HG03280 (cell line): ENCODE results near the gene NUAK2.

Experiments used
- ATAC-seq: cut with Tn5 transposase; IDR thresholded peaks from one replicate; pipeline ENCODE4 v1.9.1; 2021; ENCODE audit warnings: mild to moderate bottlenecking, moderate library complexity; ENCODE audit not compliant: unreplicated experiment

NUAK2 gene

DNA sequence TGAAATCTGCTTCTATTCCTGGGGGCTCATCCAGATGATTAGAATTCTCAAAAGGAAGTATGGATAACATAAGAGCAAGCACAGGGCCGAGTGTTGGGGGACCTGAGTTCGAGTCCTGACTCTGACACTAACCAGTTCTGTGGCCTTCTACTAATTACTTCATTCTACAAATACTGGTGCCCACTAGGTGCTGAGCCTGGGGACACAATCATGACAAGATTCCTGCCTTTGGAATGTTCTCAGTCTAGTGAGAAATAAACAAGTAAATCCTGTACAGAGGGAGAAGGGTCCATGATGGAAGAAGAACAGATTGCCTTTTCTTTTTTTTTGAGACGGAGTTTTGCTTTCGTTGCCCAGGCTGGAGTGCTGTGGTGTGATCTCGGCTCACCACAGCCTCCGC is 2.2 kb upstream of the NUAK2 start:
- no peak for ATAC-seq

DNA sequence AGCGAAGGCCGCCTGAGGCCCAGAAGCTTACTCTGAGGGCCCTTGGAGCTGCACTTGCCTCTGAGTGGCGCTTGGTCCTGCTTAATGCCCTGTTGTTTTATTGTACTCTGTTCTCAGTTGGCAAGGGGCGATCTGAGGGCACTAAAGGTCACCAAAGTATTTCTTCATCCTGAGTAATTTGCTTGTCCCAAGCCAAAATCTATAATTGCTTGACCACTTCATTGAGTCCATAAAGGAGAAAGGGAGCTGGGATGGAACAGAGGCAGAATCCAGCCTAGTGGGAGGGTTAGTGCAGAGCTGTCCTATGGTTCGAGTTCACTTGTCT is 376 bp upstream of the NUAK2 start:
- ATAC-seq, result no peak

- no peak for ATAC-seq
These were observed 2.2 kb downstream of the NUAK2 start for GRCh38 chr1:205319081-205320018.

- no peak for ATAC-seq
These were observed 3.1 kb downstream of the NUAK2 start for GRCh38 chr1:205318231-205318991.

- ATAC-seq, result no peak
These were observed 4.1 kb downstream of the NUAK2 start for GRCh38 chr1:205317311-205317917.

- ATAC-seq, result no peak
These were observed 5.4 kb downstream of the NUAK2 start for GRCh38 chr1:205316161-205316566.

DNA sequence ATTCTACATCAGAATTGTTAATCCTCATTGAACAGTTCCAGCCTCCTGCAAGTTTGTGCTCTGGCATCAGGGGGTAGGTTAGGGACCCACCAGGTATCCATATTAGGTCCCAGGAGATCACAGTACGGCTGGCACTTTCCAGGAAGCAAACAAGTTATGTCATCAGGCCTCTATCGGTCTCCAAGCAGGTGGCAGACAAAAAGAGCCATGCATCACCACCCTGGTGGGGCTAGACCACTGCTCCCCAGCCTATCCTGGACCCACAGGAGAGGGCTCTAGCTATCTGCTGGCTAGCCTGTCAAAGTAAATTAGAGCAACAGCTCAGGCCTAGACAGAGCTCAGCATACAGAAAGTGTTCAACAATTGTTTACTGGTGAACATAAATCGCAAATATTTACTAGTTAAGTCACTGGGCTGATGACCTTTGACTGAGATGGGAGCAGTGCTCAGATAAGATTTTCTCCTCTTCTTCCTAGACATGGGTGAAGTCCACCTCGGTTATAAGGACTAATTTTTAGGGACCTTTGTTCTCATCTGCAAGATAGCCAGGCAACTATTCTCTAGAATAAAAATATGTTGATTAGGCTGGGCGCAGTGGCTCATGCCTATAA is 6.4 kb downstream of the NUAK2 start:
- no peak for ATAC-seq

DNA sequence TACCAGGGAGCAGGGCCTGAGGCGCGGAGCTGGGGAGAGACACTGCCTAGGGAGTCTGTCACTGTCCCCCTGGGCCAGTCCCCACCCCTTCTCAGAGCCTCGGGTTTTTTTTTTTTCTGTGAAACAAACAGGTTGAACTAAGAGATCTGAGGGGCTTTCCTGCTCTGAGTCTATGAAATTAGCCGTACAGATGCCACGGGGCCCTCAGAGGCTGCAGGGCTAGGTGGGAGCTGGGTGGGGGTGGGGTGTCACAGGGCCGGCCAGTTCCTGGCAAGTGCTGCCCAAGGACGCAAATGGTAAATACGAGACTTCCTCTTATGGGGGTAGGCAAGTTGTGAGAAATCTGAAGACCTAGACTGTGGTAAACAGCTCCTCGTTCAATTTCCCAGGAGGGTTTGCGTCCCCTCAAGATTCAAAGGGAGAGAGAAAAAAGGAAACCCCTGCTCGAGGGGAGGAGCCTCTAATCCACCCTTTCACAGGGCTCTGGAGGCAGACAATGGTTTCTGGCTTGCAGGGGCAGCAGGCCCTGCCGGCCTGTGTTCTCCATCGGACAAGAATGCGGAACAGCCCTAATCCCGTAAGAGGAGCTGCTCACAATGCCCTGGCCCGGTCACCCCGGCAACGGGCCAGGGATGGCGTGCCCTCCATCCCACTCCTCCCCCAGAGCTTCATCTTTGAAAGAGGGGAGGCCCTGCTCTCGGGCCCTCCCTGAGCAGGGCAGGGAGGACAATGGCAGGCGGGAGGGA is 7.8 kb downstream of the NUAK2 start:
- ATAC-seq, result no peak

- no peak for ATAC-seq
These were observed 8.5 kb downstream of the NUAK2 start for GRCh38 chr1:205312866-205313562.

DNA sequence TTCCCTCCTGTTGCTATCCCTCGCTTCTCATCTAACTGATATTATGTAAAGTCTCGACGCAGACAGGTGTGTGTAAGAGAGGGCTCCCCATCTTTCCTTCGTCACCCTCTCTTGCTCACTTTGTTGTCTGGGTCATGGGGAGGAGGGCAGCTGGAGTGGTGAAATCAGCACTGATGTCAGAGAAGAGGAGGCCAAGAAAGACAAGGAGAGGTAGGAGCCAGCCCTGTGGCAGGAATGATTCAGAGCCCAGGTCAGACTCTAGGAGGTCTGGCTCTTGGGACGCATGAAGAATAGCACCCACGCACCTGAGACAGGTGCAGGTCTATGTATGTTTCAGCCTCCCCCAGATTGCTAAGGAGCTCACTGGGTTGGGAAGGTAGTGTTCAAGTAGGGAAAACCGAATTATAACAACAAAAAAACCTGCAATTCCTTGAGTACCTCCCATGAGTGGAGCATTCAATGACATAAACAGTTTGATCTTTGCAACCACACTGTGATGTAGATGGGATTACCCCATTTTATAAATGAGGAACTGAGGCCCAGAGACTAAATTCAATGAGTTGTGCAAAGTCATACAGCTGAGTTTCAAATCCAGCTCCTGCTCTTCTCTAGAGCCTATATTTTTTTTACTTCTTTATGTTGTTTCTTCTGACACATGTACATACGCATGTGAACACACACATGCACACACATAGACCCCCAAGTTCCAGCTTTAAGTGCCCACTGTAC is 10.4 kb downstream of the NUAK2 start:
- no peak for ATAC-seq

GRCh38 chr1:205309741-205310140 is 11.8 kb downstream of the NUAK2 start:
- ATAC-seq, result no peak

GRCh38 chr1:205306929-205307566 is 14.5 kb downstream of the NUAK2 start:
- ATAC-seq, result no peak

DNA sequence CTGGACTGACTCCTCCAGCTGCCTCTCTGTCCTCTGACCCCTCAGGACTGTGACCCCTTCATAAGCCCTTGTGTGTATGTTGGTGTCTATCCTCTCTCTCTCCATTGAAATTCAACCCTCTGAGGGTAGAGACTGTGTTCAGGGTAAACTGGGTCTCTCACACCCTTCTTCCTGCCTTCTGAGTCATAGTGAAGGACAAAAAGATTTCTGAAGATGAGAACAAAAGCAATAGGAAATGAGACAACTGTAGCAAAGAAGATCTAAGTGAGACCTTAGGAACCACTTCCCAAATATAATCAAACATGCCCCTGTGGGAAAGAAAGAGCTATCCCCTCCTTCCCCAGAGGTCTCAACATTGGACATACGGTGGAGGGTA is 16.9 kb downstream of the NUAK2 start:
- no peak for ATAC-seq

DNA sequence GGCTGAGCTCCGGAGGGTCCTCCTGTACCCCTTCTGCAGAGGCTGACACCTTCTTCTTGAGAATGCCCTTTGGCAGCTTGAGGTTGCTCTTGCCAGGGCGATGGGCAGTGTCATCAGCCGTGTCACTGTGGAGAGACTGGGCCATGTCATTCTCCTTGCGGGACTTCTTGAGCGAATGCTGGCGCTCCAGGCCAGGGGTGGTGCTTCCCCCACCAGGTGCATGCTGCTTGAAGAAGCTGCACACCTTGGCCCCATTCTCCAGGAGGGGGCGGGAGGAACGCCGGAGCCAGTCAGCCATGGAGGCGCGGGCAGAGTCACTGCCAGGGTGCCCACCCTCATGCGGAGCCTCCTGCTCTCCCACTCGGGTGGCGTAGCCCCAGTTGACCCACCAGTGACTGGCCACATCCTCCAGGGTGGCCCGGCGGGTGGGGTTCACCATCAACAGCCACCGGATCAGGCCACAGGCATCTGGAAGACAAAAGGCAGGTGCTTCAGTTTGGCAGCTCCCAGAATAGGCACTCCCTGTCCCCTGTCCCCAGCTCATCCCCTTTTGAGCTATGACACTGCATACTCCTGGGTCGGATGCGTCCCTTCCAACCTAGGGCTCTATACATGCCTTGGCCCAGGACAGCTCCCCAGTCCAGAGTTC is 17.4 kb downstream of the NUAK2 start:
- no peak for ATAC-seq

- ATAC-seq, result no peak
These were observed 18.2 kb downstream of the NUAK2 start for GRCh38 chr1:205303247-205303888.

GRCh38 chr1:205301842-205302588 is 19.5 kb downstream of the NUAK2 start:
- no peak for ATAC-seq

- no peak for ATAC-seq
These were observed 20.2 kb downstream of the NUAK2 start for GRCh38 chr1:205301205-205301821.
